BJ (cell line): ENCODE measurements around the gene MAPK7. TPM values are rescaled to one million over a fixed set of nuclear protein-coding genes. Genes with fewer than 3 reads are reported as not detected.

Source experiments
- CTCF ChIA-PET: fragments of 350-600 bp; formaldehyde crosslinking; extraction: SDS; loops from one replicate; lab custom pipeline; 2021; ENCODE audit warnings: antibody characterized with exemption, inconsistent platforms; lab: Yijun Ruan, JAX
- POLR2A ChIA-PET: fragments of 300-600 bp; sonication (Branson Sonifier 250); formaldehyde crosslinking; extraction: SDS; loops from one replicate; lab custom pipeline; 2021; ENCODE audit warnings: antibody characterized with exemption; lab: Charles Lee
- DNase-seq: peaks from one replicate; pipeline ENCODE4 v3.0.0-alpha.2; 2011; ENCODE audit warnings: low read depth
- H3K27me3 ChIP-seq: 2 replicates; pipeline ENCODE4 v1.6.0; 2011; ENCODE audit warnings: low read length; ENCODE audit not compliant: control insufficient read depth, insufficient read depth
- H3K36me3 ChIP-seq: 2 replicates; pipeline ENCODE4 v1.5.1; 2011; ENCODE audit warnings: low read length; ENCODE audit not compliant: control insufficient read depth, insufficient read depth
- H3K4me3 ChIP-seq: 2 replicates; pipeline ENCODE4 v1.5.1; 2011; ENCODE audit warnings: low read depth, mild to moderate bottlenecking, control low read depth, low read length
- polyA plus RNA-seq: library from polyadenylated mRNA; depleted of rRNA; stranded (reverse); fragments of >200 nt; gene quantifications from 2 replicates; pipeline ENCODE4 v1.2.3, GENCODE V29; 2011
- TF ChIP-seq, protein P1 (sequence below): IDR thresholded peaks from 2 replicates; pipeline ENCODE4 v1.5.1; 2011; ENCODE audit warnings: low read depth, mild to moderate bottlenecking, control low read depth, inconsistent platforms, low read length, moderate library complexity; ENCODE audit not compliant: insufficient read depth

The MAPK7 gene
- polyA plus RNA-seq, 1 experiment = 10.7 TPM

DNA sequence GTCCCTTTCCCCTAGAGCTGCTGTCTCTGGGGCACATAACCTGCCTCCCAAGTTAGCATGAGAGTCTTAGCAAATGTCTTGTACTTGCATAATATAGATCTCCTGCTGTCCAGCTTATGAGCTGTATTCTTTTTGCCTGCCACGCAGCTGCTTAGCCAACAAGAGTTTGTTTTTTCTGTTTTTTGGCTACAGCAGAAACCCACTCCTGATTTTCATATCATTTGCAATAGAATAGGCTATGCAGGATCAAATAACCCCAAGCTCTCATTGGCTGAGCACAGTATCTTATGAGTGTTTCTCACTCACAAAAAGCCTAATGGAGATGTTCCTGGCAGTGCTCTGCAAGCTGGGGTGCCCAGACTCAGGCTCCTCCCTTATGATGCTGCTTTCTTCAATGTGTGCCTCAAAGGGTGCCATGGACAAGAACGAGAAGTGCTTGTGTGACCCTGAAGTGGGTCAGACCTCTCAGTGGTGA lies 38.9 kb upstream of the MAPK7 start:
- CTCF ChIA-PET = interaction anchor here (0.9 to 1.8 kb wide), 4 partner anchors 10 to 424 kb away, joined by 3 to 9 read pairs (median 3); no protein-coding TSS in a partner anchor

DNA sequence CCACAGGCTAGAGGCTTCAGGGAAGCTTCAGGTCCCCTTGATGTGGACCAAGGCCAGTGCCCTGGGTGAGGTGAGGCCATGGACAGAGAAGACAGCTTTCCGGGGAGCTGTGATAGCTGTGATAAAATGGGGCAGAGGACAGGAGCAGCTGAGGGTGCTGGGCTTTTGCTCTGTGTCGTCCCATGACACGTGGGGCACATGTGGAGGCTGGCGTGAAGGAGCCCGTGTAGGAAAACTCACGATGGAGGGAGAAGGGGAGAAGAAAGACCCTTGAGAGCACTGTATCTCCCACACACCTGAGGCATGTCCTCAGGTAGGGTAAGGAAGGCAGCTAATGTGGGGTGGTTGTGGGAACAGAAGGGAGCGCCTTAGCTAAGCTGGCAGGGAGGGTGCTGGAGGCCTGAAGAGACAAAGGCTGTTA lies 37.1 kb upstream of the MAPK7 start:
- CTCF ChIA-PET = interaction anchor here (0.7 to 1.3 kb wide), 5 partner anchors 8 to 403 kb away, joined by 3 read pairs; no protein-coding TSS in a partner anchor
- POLR2A ChIA-PET = no interaction called here
- Histone ChIP-seq H3K36me3 (peaks cover 3% of the 10 kb centered on the region; the same call in 1 of the 2 replicates), H3K4me3 (no peak overlapping the region), H3K27me3 (no peaks in the 10 kb centered on the region)
- no peak for DNase-seq
- TF ChIP-seq, protein P1, sequence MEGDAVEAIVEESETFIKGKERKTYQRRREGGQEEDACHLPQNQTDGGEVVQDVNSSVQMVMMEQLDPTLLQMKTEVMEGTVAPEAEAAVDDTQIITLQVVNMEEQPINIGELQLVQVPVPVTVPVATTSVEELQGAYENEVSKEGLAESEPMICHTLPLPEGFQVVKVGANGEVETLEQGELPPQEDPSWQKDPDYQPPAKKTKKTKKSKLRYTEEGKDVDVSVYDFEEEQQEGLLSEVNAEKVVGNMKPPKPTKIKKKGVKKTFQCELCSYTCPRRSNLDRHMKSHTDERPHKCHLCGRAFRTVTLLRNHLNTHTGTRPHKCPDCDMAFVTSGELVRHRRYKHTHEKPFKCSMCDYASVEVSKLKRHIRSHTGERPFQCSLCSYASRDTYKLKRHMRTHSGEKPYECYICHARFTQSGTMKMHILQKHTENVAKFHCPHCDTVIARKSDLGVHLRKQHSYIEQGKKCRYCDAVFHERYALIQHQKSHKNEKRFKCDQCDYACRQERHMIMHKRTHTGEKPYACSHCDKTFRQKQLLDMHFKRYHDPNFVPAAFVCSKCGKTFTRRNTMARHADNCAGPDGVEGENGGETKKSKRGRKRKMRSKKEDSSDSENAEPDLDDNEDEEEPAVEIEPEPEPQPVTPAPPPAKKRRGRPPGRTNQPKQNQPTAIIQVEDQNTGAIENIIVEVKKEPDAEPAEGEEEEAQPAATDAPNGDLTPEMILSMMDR = no peak

More for the DNA sequence above, 38.9 kb upstream of the MAPK7 start:
- TF ChIP-seq, protein P1 = no peak
- POLR2A ChIA-PET = no interaction called here
- Histone ChIP-seq H3K27me3 (no peaks in the 10 kb centered on the region), H3K36me3 (peaks cover 3% of the 10 kb centered on the region), H3K4me3 (no peak overlapping the region)
- DNase-seq = no peak

DNA sequence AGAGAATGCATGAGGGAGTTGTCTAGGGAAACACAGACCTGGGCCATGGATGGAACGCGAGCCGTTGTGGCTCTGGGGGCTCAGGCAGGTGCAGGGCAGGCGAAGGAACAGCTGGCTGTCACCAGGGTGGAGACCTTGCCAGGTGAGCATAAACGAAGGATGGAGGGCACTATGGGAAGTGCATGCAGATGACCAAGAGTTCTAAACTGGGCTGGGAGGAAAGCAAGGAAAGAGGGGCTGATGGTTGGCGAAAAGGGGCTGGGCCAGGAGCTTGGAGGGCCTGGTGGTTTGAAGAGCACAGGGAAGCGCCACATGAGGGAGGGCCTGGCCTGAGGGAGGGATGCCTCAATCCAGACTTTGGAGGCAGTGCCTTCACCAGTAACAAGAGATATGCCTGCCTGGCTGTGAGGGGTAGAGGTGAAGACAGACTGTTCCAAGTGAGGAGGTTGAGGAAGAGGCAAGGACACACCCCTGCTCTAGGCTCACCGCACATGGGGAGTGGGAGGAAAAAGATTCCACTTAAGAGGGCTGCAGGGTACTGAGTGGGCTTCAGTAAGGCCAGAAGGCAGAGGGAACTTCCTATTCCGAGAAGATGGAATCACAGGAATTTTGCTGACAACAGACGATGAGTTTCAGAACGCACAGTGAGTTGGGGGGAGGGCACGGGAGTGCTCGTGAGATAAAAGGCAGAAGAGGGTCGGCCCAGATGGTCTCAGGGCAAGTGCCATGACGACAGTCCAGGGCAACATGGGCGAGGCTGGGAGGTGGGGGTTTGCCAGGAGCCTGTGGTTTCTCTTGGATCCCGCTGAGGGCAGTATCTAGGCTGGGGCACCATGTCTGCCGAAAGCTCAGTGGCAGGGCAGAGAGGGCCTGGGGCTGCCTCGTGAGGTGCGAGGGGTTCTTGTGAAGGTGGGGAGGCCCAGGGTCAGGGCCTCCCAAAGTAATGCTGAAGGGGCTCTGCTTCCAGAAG lies 36.4 kb upstream of the MAPK7 start:
- TF ChIP-seq, protein P1 = 0 out of 2 replicates have a peak, but pooled peaks have one; percentile 12
- Histone ChIP-seq H3K27me3 (no peaks in the 10 kb centered on the region), H3K4me3 (no peak overlapping the region), H3K36me3 (peaks cover 2% of the 10 kb centered on the region; the same call in 1 of the 2 replicates)
- DNase-seq = no peak
- ChIA-PET POLR2A (no interaction called here), CTCF (interaction anchor here (0.6 to 1.3 kb wide), 6 partner anchors 9 to 487 kb away, joined by 3 to 5 read pairs (median 3); no protein-coding TSS in a partner anchor)

DNA sequence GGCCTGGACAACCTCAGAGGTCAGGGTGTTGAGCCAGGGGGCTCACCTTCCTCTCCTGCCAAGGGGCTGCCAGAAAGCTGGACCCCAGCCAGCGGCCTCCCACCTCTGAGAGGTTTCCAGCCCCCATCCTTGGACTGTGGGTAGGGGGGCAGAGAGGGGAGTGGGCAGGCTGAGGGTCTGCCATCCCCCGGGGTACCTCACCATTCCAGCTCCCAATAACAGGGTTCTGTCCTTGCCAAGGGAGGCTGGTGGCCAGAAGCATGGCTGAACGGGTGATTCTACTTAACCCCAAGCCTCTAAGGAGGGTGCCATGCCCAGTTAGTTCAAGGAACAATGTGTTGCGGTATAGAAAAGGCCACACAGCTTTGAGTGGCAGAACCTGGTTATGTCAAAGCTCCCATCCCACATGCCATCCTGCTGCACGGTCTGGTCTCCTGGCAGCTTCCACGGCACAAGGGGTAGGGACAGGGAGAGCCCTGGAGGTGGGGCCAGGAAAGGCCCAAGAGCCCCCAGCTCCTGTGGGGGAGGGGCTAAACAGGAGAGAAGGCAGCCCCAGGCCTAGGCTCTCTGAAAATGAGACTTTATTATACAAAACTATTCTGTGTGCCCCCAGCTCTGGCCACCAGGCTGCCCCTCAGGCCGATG lies 35.6 kb upstream of the MAPK7 start:
- no peak for DNase-seq
- no peak overlapping the region for H3K4me3 ChIP-seq
- POLR2A ChIA-PET = no interaction called here
- CTCF ChIA-PET = interaction anchor here (0.6 to 1.2 kb wide), 4 partner anchors 11 to 488 kb away, joined by 3 to 5 read pairs (median 3); no protein-coding TSS in a partner anchor
- H3K27me3 ChIP-seq = no peaks in the 10 kb centered on the region
- peaks cover 2% of the 10 kb centered on the region; the same call in 1 of the 2 replicates for H3K36me3 ChIP-seq
- TF ChIP-seq, protein P1 = no peak
